IMR-90 (cell line): ENCODE results near the gene VEGFC. TPM values are rescaled to one million over a fixed set of nuclear protein-coding genes. Genes with fewer than 3 reads are reported as not detected.

Experiments used
- ATAC-seq: fragments of 200-7000 bp; cut with Tn5 transposase; 2 replicates; pipeline ENCODE4 v1.9.1; 2020; ENCODE audit warnings: low read depth, mild to moderate bottlenecking, moderate library complexity
- BruUV-seq: library from RNA; stranded (reverse); fragments of 400-500 nt; replicated peaks from 2 replicates; lab custom pipeline; 2021; lab: Mats Ljungman, UMichigan
- CTCF ChIA-PET: fragments of 300-600 bp; formaldehyde crosslinking; extraction: SDS; loops from one replicate; lab custom pipeline; 2021; ENCODE audit warnings: antibody characterized with exemption; lab: Yijun Ruan, JAX
- POLR2A ChIA-PET: fragments of 300-600 bp; sonication (Branson Sonifier 250); formaldehyde crosslinking; loops from one replicate; lab custom pipeline; 2022; ENCODE audit warnings: antibody characterized with exemption; ENCODE audit not compliant: unreplicated experiment; lab: Charles Lee
- DNase-seq: peaks from one replicate; pipeline ENCODE4 v3.0.0; 2013
- H2AFZ ChIP-seq: replicated peaks from 2 replicates; pipeline ENCODE3; 2013; ENCODE audit warnings: low read length, mild to moderate bottlenecking; ENCODE audit not compliant: poor library complexity
- H2AK5ac ChIP-seq: 2 replicates; pipeline ENCODE4 v1.6.1; 2013; ENCODE audit warnings: low read depth, low read length, inconsistent platforms
- H2AK9ac ChIP-seq: replicated peaks from 2 replicates; pipeline ENCODE3; 2013; ENCODE audit warnings: mild to moderate bottlenecking, low read depth, low read length, moderate library complexity; ENCODE audit not compliant: poor library complexity
- H2BK120ac ChIP-seq: 2 replicates; pipeline ENCODE4 v1.6.1; 2013; ENCODE audit warnings: low read depth, low read length, inconsistent platforms
- H2BK15ac ChIP-seq: 3 replicates; pipeline ENCODE4 v1.6.1; 2013; ENCODE audit warnings: low read depth, low read length, inconsistent platforms
- H2BK20ac ChIP-seq: 2 replicates; pipeline ENCODE4 v1.6.1; 2013; ENCODE audit warnings: low read depth, mild to moderate bottlenecking, inconsistent platforms, low read length, moderate library complexity
- H2BK5ac ChIP-seq: 2 replicates; pipeline ENCODE4 v1.6.1; 2013; ENCODE audit warnings: mild to moderate bottlenecking, low read depth, low read length, inconsistent platforms; ENCODE audit not compliant: poor library complexity, severe bottlenecking
- H3K14ac ChIP-seq: replicated peaks from 2 replicates; pipeline ENCODE4 v1.6.1; 2013; ENCODE audit warnings: low read depth, low read length, inconsistent platforms
- H3K18ac ChIP-seq: 2 replicates; pipeline ENCODE4 v1.6.1; 2013; ENCODE audit warnings: low read depth, low read length, control low read depth
- H3K23ac ChIP-seq: 2 replicates; pipeline ENCODE4 v1.6.1; 2013; ENCODE audit warnings: low read depth, low read length, inconsistent platforms
- H3K27ac ChIP-seq: 2 replicates; pipeline ENCODE4 v1.5.1; 2013; ENCODE audit warnings: mild to moderate bottlenecking, control low read depth, low read length; ENCODE audit not compliant: insufficient read depth
- H3K27me3 ChIP-seq: 2 replicates; pipeline ENCODE4 v1.6.1; 2013; ENCODE audit warnings: low read length; ENCODE audit not compliant: control insufficient read depth, insufficient read depth
- H3K36me3 ChIP-seq: 2 replicates; pipeline ENCODE4 v1.6.1; 2013; ENCODE audit warnings: low read length, mixed read lengths; ENCODE audit not compliant: control insufficient read depth, insufficient read depth
- H3K4ac ChIP-seq: 2 replicates; pipeline ENCODE4 v1.6.1; 2013; ENCODE audit warnings: low read depth, low read length, inconsistent platforms
- H3K4me1 ChIP-seq: 2 replicates; pipeline ENCODE4 v1.6.1; 2013; ENCODE audit warnings: low read length, mixed read lengths; ENCODE audit not compliant: control insufficient read depth, insufficient read depth
- H3K4me2 ChIP-seq: 2 replicates; pipeline ENCODE4 v1.6.1; 2013; ENCODE audit warnings: low read depth, mild to moderate bottlenecking, control low read depth, low read length, moderate library complexity
- H3K4me3 ChIP-seq: 2 replicates; pipeline ENCODE4 v1.5.1; 2013; ENCODE audit warnings: low read depth, mild to moderate bottlenecking, control low read depth, low read length, moderate library complexity; ENCODE audit not compliant: insufficient read depth
- H3K56ac ChIP-seq: 2 replicates; pipeline ENCODE4 v1.6.1; 2013; ENCODE audit warnings: low read length, inconsistent platforms; ENCODE audit not compliant: insufficient read depth; ENCODE audit errors: extremely low read depth
- H3K79me1 ChIP-seq, 2 experiments: 2 replicates each; pipeline ENCODE4 v1.6.1; 2013; ENCODE audit warnings: low read length in 2 of 2, inconsistent platforms in 1 of 2, low read depth in 1 of 2
- H3K9ac ChIP-seq: 2 replicates; pipeline ENCODE4 v1.6.1; 2013; ENCODE audit warnings: low read depth, low read length, control low read depth
- H3K9me1 ChIP-seq: 2 replicates; pipeline ENCODE4 v1.6.1; 2013; ENCODE audit warnings: low read length, inconsistent platforms; ENCODE audit not compliant: insufficient read depth
- H3K9me3 ChIP-seq: 2 replicates; pipeline ENCODE4 v1.6.1; 2013; ENCODE audit warnings: low read length; ENCODE audit not compliant: control insufficient read depth, insufficient read depth
- H4K20me1 ChIP-seq: 2 replicates; pipeline ENCODE4 v1.6.1; 2013; ENCODE audit warnings: low read length, inconsistent platforms; ENCODE audit not compliant: insufficient read depth
- H4K5ac ChIP-seq: 2 replicates; pipeline ENCODE4 v1.6.1; 2013; ENCODE audit warnings: mild to moderate bottlenecking, low read depth, low read length, control low read depth
- H4K8ac ChIP-seq, 2 experiments: 2 replicates each; pipeline ENCODE4 v1.6.1; 2013; ENCODE audit warnings: low read depth in 2 of 2, low read length in 2 of 2, control low read depth in 1 of 2, inconsistent platforms in 1 of 2
- H4K91ac ChIP-seq: 2 replicates; pipeline ENCODE4 v1.6.1; 2013; ENCODE audit warnings: low read depth, low read length, inconsistent platforms; ENCODE audit not compliant: insufficient read depth
- CEBPB ChIP-seq: IDR thresholded peaks from 2 replicates; pipeline ENCODE4 v1.6.1; 2012; ENCODE audit warnings: low read depth, low read length, improper control_type of control experiment
- CHD1 ChIP-seq: IDR thresholded peaks from 2 replicates; pipeline ENCODE4 v1.6.1; 2012; ENCODE audit warnings: low read depth, low read length, improper control_type of control experiment
- CTCF ChIP-seq: conservative IDR thresholded peaks from 2 replicates; pipeline ENCODE4 v1.5.1; 2012; ENCODE audit warnings: mild to moderate bottlenecking, low read depth, low read length, improper control_type of control experiment
- ELK1 ChIP-seq: fragments of 150-350 bp; IDR thresholded peaks from 2 replicates; pipeline ENCODE4 v1.6.1; 2016; ENCODE audit warnings: low read depth, mild to moderate bottlenecking, low read length, moderate library complexity, borderline replicate concordance
- FOS ChIP-seq: fragments of 150-350 bp; IDR thresholded peaks from 2 replicates; pipeline ENCODE4 v1.6.1; 2016; ENCODE audit warnings: low read depth, low read length
- MAZ ChIP-seq: IDR thresholded peaks from 2 replicates; pipeline ENCODE4 v1.6.1; 2012; ENCODE audit warnings: low read depth, mild to moderate bottlenecking, low read length, improper control_type of control experiment, moderate library complexity, borderline replicate concordance
- MXI1 ChIP-seq: IDR thresholded peaks from 2 replicates; pipeline ENCODE4 v1.6.1; 2012; ENCODE audit warnings: low read depth, mild to moderate bottlenecking, low read length, moderate library complexity, borderline replicate concordance
- NFE2L2 ChIP-seq: fragments of 150-350 bp; IDR thresholded peaks from 2 replicates; pipeline ENCODE4 v1.6.1; 2016; ENCODE audit warnings: low read depth, mild to moderate bottlenecking, low read length
- POLR2A ChIP-seq: IDR thresholded peaks from 2 replicates; pipeline ENCODE4 v1.6.1; 2012; ENCODE audit warnings: mild to moderate bottlenecking, low read depth, low read length
- RAD21 ChIP-seq: IDR thresholded peaks from 2 replicates; pipeline ENCODE4 v1.6.1; 2012; ENCODE audit warnings: low read length, improper control_type of control experiment
- RCOR1 ChIP-seq: IDR thresholded peaks from 2 replicates; pipeline ENCODE4 v1.6.1; 2012; ENCODE audit warnings: mild to moderate bottlenecking, low read length, improper control_type of control experiment; ENCODE audit not compliant: insufficient replicate concordance
- RFX5 ChIP-seq: IDR thresholded peaks from 2 replicates; pipeline ENCODE4 v1.8.0; 2012; ENCODE audit warnings: low read depth, mild to moderate bottlenecking, low read length, moderate library complexity
- SMC3 ChIP-seq: fragments of 150-350 bp; IDR thresholded peaks from 2 replicates; pipeline ENCODE4 v1.6.1; 2016; ENCODE audit warnings: low read depth, mild to moderate bottlenecking, antibody characterized with exemption, low read length, moderate library complexity
- USF2 ChIP-seq: fragments of 150-350 bp; IDR thresholded peaks from 2 replicates; pipeline ENCODE4 v1.6.1; 2017; ENCODE audit warnings: mild to moderate bottlenecking, antibody characterized with exemption, low read length, low read depth
- WGBS, 2 experiments: methylation state at CpG; one replicate each; pipeline versions ENCODE4 v1.1.5 to v1.1.7; 2013; ENCODE audit warnings: missing lambda C conversion rate in 2 of 2; ENCODE audit not compliant: insufficient read length in 1 of 2; ENCODE audit errors: extremely low coverage in 2 of 2; 5-methylcytosine and 5-hydroxymethylcytosine counted together
- dilution Hi-C: fragments of 300-500 bp; cut with HindIII; formaldehyde crosslinking; loops from one replicate; pipeline ENCODE4 v1.14.3; 2018; ENCODE audit warnings: low sequenced_read_pairs; ENCODE audit not compliant: unreplicated experiment
- in situ Hi-C: fragments of 300-500 bp; cut with MboI; formaldehyde crosslinking; loops from 3 replicates; pipeline ENCODE4 v1.14.3; 2019; ENCODE audit warnings: low sequenced_read_pairs, inconsistent platforms, mixed read lengths
- intact Hi-C: fragments of 100-400 bp; cut with micrococcal nuclease; formaldehyde crosslinking; loops from 2 replicates; pipeline ENCODE4 v1.10.0; 2022
- polyA plus RNA-seq, 3 experiments: library from polyadenylated mRNA; depleted of rRNA; stranded (reverse); fragments of >200 nt; gene quantifications; 2 replicates each; pipeline ENCODE4 v1.2.3, GENCODE V29; 2012; ENCODE audit warnings: low replicate concordance in 1 of 3
- total RNA-seq: library from RNA; depleted of rRNA; stranded (reverse); fragments of >200 nt; gene quantifications from 2 replicates; pipeline ENCODE4 v1.2.3, GENCODE V29; 2012

VEGFC gene
- total and polyA plus RNA-seq, 2 of the 4 experiments (the other 2 are of a cell fraction) = 22.9 to 49.7 TPM

- H4K91ac ChIP-seq = no peak overlapping the region
- intact Hi-C loops (loop anchor here (5.0 kb wide), 1 partner anchor 276 kb away; no protein-coding TSS in a partner anchor), in situ Hi-C loops (loop anchor here (25.0 kb wide), 1 partner anchor 266 kb away; no protein-coding TSS in a partner anchor), dilution Hi-C loops (no loop called here)
- H3K18ac ChIP-seq = no peak overlapping the region
- BruUV-seq = no TSS peak
- no peak overlapping the region for H3K4me3 ChIP-seq
- no peak overlapping the region for H2AK9ac ChIP-seq
- no peaks in the 10 kb centered on the region for H4K20me1 ChIP-seq
- POLR2A ChIA-PET = no interaction called here
- H3K4me2 ChIP-seq = no peak overlapping the region
- no peak overlapping the region for H2BK5ac ChIP-seq
- DNase-seq (peak; percentile 31), ATAC-seq (no peak)
- no peak overlapping the region for H2AFZ ChIP-seq
- H3K9me1 ChIP-seq = peaks cover 2% of the 10 kb centered on the region; the same call in 1 of the 2 replicates
- H3K27ac ChIP-seq = no peak overlapping the region
- H4K5ac ChIP-seq = no peak overlapping the region
- no peak overlapping the region for H4K8ac ChIP-seq
- WGBS, 2 experiments = no CpG with 5 or more reads among the region's 1 CpG
- H3K9me3 ChIP-seq = no peaks in the 10 kb centered on the region
- H2BK120ac ChIP-seq = no peak overlapping the region
- H3K79me1 ChIP-seq = no peaks in the 10 kb centered on the region
- H2AK5ac ChIP-seq = peak overlapping the region; percentile 57; the same call in 1 of the 2 replicates
- no peak overlapping the region for H2BK15ac ChIP-seq
- H2BK20ac ChIP-seq = no peak overlapping the region
- H3K4ac ChIP-seq = no peak overlapping the region
- H3K27me3 ChIP-seq = no peaks in the 10 kb centered on the region
- H3K23ac ChIP-seq = no peak overlapping the region
- H3K9ac ChIP-seq = no peak overlapping the region
- H3K14ac ChIP-seq = no peak overlapping the region
- 0 out of 2 replicates have a peak, but pooled peaks cover 1% of the 10 kb centered on the region for H3K4me1 ChIP-seq
- no peaks in the 10 kb centered on the region for H3K36me3 ChIP-seq
- no peak overlapping the region for H3K56ac ChIP-seq
- CTCF ChIA-PET = interaction anchor here (0.7 kb wide), 1 partner anchor 312 kb away, joined by 3 read pairs; no protein-coding TSS in a partner anchor
- no peak for TF ChIP-seq MAZ
- no peak for TF ChIP-seq CHD1
- no peak for TF ChIP-seq POLR2A
- TF ChIP-seq ELK1 = no peak
- TF ChIP-seq MXI1 = no peak
- no peak for TF ChIP-seq RAD21
- no peak for TF ChIP-seq FOS
- TF ChIP-seq USF2 = no peak
- no peak for TF ChIP-seq NFE2L2
- TF ChIP-seq SMC3 = no peak
- no peak for TF ChIP-seq RCOR1
- no peak for TF ChIP-seq CTCF
- no peak for TF ChIP-seq RFX5
- TF ChIP-seq CEBPB = no peak
Observed at GRCh38 chr4:176653401-176654220, 139.1 kb downstream of the VEGFC start.
